Stimulated activated CD8-positive, alpha-beta memory T cell treated with anti-CD3 and anti-CD28 coated beads, Interleukin-4, amount 100 ng/mL, for 4 hours (primary cell): ENCODE results near the gene ESRRG.

ENCODE experiments used
- DNase-seq, 2 donors: peaks; one replicate each; pipeline ENCODE4 v3.0.0-alpha.2; 2020; ENCODE audit warnings: low read depth in 2 of 2, low spot score in 1 of 2

Gene ESRRG

DNA sequence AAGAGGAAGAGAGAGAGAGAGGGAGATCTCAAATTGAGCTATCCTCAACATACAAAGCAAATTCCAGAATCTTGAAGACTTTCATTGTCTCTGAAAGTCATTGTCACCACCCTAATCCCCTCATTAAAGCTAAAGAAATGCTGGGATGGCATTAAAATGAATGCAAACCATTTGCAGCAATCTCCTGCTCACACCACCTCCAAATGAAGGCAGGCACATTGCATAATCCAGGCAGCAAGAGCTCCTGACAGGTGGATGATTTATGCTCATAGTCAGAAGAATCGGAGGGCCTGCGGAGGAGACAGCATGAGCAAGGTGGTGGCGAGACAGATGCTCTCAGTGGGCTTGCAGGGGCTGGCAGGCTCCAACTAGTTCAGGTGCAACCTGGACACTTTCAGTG lies 90.2 kb downstream of the ESRRG start:
- DNase-seq, result no peak

DNA sequence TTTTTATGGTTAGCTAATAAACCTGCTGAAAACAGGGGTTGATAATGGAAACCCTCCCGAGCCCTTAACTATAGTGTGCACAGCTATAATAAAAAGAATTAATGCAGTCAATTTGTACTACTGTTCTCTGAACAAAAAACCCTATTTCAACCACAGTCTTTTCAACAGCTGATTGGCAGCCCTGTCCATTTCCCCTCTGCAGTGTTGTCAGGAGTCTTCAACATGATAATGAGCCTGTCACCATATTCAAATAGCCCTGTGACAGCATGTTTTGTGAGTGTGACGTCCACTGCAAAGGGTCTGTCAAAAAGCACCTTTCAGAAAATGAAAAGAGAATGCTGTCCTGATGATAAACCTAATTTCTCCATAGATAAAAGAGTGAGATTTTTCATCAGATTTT lies 92.7 kb downstream of the ESRRG start:
- no peak for DNase-seq

- DNase-seq, result no peak
Observed at GRCh38 chr1:216627252-216627651, 96.0 kb downstream of the ESRRG start.

GRCh38 chr1:216626394-216627067 lies 96.7 kb downstream of the ESRRG start:
- DNase-seq, result no peak

GRCh38 chr1:216621536-216621935 lies 101.7 kb downstream of the ESRRG start:
- DNase-seq, result no peak

DNA sequence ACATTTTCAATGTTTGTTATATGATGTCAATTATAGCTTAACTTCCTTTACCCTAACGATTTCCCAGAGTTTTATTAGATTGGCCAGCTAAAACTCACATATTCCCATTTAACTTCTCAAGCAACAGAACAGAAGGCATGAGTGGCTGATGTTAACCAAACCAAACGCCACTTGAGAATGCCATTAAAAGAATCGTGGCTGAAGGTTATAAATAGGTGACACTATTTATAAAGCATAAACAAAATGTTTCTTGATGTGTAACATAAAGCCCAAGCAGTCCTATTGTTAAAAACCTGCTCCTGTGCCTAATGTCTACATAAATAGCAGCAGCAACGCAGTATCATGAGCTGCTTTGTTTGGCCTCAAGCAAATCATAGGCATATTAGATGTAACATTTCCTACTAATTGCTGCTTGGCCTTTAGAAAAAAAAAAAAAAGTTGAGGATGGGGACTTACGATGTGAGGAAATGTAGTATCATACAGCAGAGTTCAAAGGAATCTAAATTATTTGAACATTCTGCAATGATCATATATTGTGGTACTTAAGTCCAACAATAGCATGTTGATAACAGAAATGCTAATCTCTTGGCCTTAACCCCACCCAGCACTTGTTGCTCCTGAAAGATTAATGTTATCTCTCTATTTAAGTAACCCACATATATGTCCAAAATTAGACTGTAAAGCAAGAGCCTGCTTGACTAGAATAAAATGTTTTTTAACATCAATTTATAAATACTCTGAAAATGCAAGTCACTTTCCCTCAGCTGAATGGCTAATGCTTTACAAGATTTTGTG lies 106.0 kb downstream of the ESRRG start:
- DNase-seq, result no peak

DNA sequence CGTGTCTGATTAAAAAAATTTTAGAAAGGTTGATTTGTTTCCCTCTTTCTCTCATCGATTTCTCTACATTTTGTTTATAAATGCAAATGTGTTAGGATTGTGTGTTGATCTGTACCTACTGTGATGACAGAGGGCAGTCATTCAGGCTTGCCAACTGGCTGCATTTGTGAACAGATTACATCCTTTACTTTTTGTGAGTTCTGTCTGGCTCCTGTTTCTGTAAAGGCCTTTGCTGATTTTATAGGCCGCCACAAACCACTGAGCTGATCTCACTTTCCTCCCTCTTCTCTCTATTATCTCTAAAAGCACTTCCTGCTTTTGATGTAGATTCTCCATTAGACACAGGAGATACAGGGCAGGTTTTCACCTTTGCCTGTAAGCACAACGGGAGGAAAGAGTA lies 106.8 kb downstream of the ESRRG start:
- no peak for DNase-seq

DNA sequence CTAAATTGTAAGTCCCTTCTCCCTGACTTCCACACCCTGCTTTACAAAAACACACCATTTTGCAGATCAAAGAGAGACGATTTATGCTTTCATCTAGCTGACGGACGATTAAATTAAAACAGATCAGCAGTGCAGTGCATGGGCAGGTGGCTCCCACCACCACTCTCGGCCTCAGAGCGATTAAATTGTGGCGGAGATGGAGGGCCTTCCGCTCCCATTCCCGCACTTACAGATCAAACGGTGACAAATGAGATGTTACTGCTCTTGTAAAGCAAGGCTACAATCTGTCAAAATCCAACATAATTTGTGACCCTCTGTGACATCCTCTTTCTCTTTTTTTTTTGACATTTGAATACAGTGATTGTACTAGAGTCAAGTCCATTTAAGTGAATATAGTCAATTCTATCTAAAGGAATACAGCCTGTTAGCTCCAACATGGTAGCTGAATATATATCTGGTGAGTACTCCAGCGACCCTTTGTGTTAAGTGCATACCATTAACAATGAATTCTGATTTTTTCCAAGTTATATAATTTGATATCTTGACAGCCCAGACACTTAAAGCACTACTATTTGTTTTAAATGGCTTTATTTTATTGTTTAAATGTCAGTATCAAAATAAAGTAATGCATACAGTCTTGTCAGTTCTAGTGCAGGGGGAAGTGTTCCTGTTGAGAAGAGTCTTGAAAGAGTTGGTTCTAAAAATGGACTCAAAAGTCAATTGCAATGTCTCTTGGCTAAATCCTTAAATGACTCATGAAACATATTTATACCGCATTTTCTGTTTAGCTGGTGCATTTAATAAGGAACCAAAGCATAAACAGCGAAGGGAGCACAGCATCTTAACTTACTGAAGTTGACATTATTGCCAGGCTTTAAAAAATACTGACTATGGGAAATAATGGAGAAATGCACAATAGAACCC lies 109.0 kb downstream of the ESRRG start:
- DNase-seq, result no peak

DNA sequence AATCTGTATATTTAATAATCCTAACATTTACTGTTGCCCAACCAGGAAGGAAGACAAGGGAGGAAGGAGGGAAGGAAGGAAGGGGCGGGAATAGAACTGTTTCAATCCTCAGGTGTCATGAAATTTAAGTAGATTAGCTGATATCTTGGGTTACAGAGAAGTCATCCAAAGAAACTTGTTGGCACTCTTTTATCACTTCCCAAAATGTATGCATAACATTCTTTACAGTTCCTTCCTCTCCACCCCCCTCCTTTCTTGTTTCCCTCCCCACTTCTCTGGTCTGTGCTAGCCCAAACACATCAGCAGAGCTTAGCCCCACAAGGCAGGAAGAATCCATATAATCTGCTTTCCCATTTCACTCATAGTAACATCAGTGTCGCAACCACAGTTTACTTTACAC lies 110.9 kb downstream of the ESRRG start:
- DNase-seq, result no peak

GRCh38 chr1:216607067-216607697 lies 116.0 kb downstream of the ESRRG start:
- no peak for DNase-seq

DNA sequence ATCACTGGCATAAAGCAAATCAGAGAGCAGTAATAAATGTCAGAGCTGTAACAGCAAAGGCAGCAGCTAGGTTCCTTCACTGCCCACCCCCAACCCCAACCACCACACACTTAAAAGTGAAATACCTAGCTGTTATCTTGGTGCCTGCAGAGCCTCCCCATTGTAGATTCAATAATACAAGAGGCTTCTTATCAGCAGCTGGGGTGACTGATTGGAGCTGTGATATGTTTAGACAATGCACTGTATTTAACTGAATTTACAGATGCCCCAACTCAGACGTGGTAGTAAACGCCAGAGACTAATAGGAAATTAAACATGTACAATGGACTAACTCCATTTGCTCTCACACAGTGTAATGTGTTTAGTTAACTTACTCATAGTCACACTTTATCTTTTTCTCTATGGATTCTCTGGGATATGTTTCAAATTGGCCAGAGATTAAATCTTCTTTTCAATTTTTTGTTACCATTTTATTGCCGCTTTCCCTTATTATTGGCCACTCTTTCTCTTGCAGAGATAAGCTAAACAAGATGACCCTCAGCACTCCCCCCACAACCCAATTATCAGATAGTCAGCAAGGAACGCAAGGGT lies 117.1 kb downstream of the ESRRG start:
- no peak for DNase-seq

DNA sequence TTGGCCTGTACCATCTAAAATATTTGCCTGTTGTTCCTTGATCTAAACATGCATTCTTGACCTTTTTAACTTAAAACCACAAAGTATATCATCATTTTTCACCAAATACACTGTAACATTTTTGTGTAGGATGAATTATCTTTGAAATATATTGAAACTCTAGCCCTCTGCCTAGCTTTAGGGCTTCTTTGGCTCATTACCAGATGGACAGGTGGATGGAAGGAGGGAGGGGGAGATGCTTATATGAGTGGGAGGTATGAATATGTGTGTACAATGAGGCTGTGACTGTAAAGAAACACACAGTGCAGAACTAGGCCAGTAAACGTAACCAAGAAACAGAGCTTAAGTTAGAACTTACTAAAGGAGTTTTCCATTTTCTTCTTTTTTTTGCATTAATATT lies 118.5 kb downstream of the ESRRG start:
- DNase-seq, result no peak

- no peak for DNase-seq
Observed at GRCh38 chr1:216600730-216601609, 122.3 kb downstream of the ESRRG start.

DNA sequence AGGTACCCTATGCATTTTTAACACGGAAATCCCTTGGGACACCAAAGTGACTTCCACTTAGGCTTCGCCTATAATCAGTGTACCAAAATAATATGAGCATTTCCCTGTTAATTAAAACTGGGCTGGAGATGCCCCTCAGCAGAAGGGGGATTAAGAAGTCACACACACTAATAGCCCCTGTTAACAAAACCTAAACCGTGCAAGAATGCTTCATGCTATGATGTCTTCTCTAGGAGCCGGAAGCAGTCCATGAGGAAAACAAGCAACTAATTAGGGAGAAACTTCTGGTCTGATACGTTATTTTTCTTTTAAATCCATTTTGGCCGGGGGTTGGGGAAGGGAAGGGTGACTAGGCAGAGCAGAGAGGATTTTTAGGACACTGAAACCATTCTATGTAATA lies 123.4 kb downstream of the ESRRG start:
- DNase-seq, result no peak

GRCh38 chr1:216598448-216598847 lies 124.8 kb downstream of the ESRRG start:
- no peak for DNase-seq

- DNase-seq, result no peak
Observed at GRCh38 chr1:216596281-216596862, 126.9 kb downstream of the ESRRG start.

DNA sequence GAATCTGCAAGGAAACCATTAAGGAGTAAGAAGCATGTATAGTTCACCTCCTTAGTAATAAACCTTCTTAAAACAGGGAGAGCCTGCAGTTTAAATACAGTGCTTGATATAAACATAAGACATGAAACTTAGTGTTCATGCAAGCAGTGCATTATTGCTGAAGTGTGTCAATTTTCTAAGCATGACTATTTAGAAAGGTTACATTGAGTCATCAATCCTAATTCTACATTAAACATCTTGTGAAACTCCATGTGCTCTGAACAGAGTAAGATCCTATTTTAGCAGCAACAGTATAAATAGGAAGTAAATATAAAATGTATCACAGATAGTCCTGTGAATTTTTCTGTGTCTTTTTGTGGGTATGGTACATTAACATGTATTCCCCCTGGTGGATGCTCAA lies 135.5 kb downstream of the ESRRG start:
- no peak for DNase-seq

GRCh38 chr1:216582151-216582550 lies 141.1 kb downstream of the ESRRG start:
- DNase-seq, result no peak

DNA sequence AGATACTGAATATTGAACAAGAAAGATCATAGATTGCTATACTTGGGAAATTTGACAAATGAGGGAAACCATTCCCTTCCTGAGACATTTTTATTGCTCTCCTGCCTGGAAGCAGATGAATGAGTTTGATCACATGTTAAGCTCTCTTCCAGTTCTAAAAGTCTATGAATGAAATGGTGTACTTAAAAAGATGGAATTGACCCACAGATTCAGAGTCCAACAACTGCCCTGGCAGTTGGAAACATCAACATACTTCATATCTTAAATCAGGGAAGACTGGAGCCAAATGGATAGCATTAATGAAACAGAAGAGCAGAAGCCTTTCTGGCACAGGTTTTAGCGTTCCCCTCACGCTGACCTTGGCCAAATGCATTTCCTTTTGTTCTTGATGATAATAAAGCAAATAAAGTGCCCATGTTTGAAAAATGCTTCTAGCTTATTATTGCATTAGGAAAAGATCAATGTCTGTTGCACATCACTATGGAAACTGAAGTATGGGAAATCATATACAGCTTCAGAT lies 142.6 kb downstream of the ESRRG start:
- DNase-seq, result no peak
